ENCODE results near the gene RAB6A. TPM values are rescaled to one million over a fixed set of nuclear protein-coding genes. Genes with fewer than 3 reads are reported as not detected.

The RAB6A gene
- total and polyA plus RNA-seq, 2 donors (not counting 3 experiments of a cell fraction or from before 2014, with no cell fraction given) = 45.0 to 130 TPM

DNA sequence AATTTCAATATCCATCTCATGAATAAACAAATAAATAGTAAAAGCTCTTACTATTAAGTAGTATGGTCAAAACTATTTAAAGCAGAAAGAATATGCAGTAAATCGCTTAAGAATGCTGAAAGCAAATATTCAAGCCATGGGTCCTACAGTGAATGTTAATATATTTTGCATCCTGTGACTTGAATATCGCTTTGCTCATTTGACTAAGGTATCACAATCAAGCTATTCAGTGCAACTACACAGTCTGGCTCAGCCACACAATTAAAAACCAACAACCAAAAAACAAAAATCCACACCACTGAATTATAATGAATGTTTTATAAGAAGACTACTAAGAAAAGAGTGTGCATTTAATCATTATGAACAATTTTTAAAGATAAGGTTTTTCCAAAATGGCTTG is 45.3 kb downstream of the RAB6A start:
- no peak overlapping the region for H3K4me2 ChIP-seq (ENCODE audit: insufficient read depth, low read length)
- CTCF ChIA-PET = interaction anchor here (0.7 kb wide), 1 partner anchor 37 kb away, joined by 3 read pairs; no protein-coding TSS in a partner anchor
- POLR2A ChIA-PET = no interaction called here
- no peak overlapping the region for H3K4me3 ChIP-seq (replicated peaks in 1 of 3; ENCODE audit: insufficient read depth in 1 of 3, low read depth in 1 of 3, low read length in 3 of 3)
- peaks cover 2 to 6% of the 10 kb centered on the region in 2 experiments for H3K36me3 ChIP-seq (ENCODE audit: control insufficient read depth in 2 of 2, extremely low read depth in 1 of 2, insufficient read depth in 2 of 2, low read length in 2 of 2)
- no peak for FAIRE-seq
- H3K27me3 ChIP-seq (ENCODE audit: control insufficient read depth in 2 of 2, insufficient read depth in 2 of 2, low read length in 2 of 2) = no peaks in the 10 kb centered on the region
- dilution Hi-C loops (cut with MboI; ENCODE audit: extremely low pct_ligation_motif_present, low sequenced_read_pairs) = no loop called here
- peaks cover 6% of the 10 kb centered on the region for H3K4me1 ChIP-seq (ENCODE audit: control insufficient read depth, extremely low read depth, insufficient read depth, low read length)
- no peaks in the 10 kb centered on the region for H3K9me3 ChIP-seq (replicated peaks; ENCODE audit: control insufficient read depth, insufficient read depth, low read length)
- no peak overlapping the region for H3K9ac ChIP-seq (replicated peaks; ENCODE audit: extremely low read depth, insufficient read depth, low read length)
- TF ChIP-seq MYC (IDR thresholded peaks at IDR 0.05; ENCODE audit: low read depth, low read length) = no peak
- TF ChIP-seq FOS (IDR thresholded peaks at IDR 0.05; ENCODE audit: borderline replicate concordance, insufficient read depth, low read length) = no peak
- no peak for TF ChIP-seq POLR2AphosphoS5 (IDR thresholded peaks at IDR 0.05; ENCODE audit: insufficient read depth, low read depth, low read length)
- no peak for TF ChIP-seq JUN (IDR thresholded peaks at IDR 0.05; ENCODE audit: borderline replicate concordance, insufficient read depth, insufficient read length, low read depth)
- TF ChIP-seq EZH2 (IDR thresholded peaks at IDR 0.05; ENCODE audit: borderline replicate concordance, low read depth, low read length, severe bottlenecking) = no peak
- no peaks in the 10 kb centered on the region for H3K9me1 ChIP-seq (replicated peaks; ENCODE audit: control insufficient read depth, extremely low read depth, insufficient read depth, low read length)
- H3K79me2 ChIP-seq (ENCODE audit: control insufficient read depth, insufficient read depth, low read length) = peaks cover 4% of the 10 kb centered on the region
- no peak for DNase-seq (ENCODE audit: low read depth, low spot score)
- no TSS peak for BruUV-seq (replicated peaks)
- H3K27ac ChIP-seq (ENCODE audit: insufficient read depth, low read depth, low read length) = no peak overlapping the region
- no peaks in the 10 kb centered on the region for H4K20me1 ChIP-seq (replicated peaks; ENCODE audit: control insufficient read depth, extremely low read depth, insufficient read depth, low read length)
- intact Hi-C loops (cut with micrococcal nuclease) = no loop called here
- no peak overlapping the region for H2AFZ ChIP-seq (ENCODE audit: low read depth, low read length)

- FAIRE-seq = no peak
- no peak for DNase-seq (ENCODE audit: low read depth, low spot score)
- no peaks in the 10 kb centered on the region for H4K20me1 ChIP-seq (replicated peaks; ENCODE audit: control insufficient read depth, extremely low read depth, insufficient read depth, low read length)
- H3K36me3 ChIP-seq (ENCODE audit: control insufficient read depth in 2 of 2, extremely low read depth in 1 of 2, insufficient read depth in 2 of 2, low read length in 2 of 2) = peaks cover 1 to 8% of the 10 kb centered on the region in 2 experiments
- no TSS peak for BruUV-seq (replicated peaks)
- no peaks in the 10 kb centered on the region for H3K79me2 ChIP-seq (ENCODE audit: control insufficient read depth, insufficient read depth, low read length)
- no peak overlapping the region for H3K4me2 ChIP-seq (ENCODE audit: insufficient read depth, low read length)
- no peaks in the 10 kb centered on the region for H3K9me1 ChIP-seq (replicated peaks; ENCODE audit: control insufficient read depth, extremely low read depth, insufficient read depth, low read length)
- TF ChIP-seq MAX (IDR thresholded peaks at IDR 0.05; ENCODE audit: insufficient read depth, insufficient read length) (no peak), GATA2 (IDR thresholded peaks at IDR 0.05; ENCODE audit: insufficient read depth, insufficient read length, low read depth, low read length) (no peak), JUN (IDR thresholded peaks at IDR 0.05; ENCODE audit: borderline replicate concordance, insufficient read depth, insufficient read length, low read depth) (no peak), EZH2 (IDR thresholded peaks at IDR 0.05; ENCODE audit: borderline replicate concordance, low read depth, low read length, severe bottlenecking) (no peak), POLR2A (IDR thresholded peaks at IDR 0.05; ENCODE audit: low read depth, low read length) (no peak), MYC (IDR thresholded peaks at IDR 0.05; ENCODE audit: low read depth, low read length) (no peak), CTCF (IDR thresholded peaks at IDR 0.05; ENCODE audit: extremely low read depth in 1 of 2, insufficient read depth in 1 of 2, low read depth in 1 of 2, low read length in 2 of 2) (no peak)
- H2AFZ ChIP-seq (ENCODE audit: low read depth, low read length) = no peak overlapping the region
- no peaks in the 10 kb centered on the region for H3K4me1 ChIP-seq (ENCODE audit: control insufficient read depth, extremely low read depth, insufficient read depth, low read length)
- no peak overlapping the region for H3K4me3 ChIP-seq (replicated peaks in 1 of 3; ENCODE audit: insufficient read depth in 1 of 3, low read depth in 1 of 3, low read length in 3 of 3)
- dilution Hi-C loops (cut with MboI; ENCODE audit: extremely low pct_ligation_motif_present, low sequenced_read_pairs) = no loop called here
- ChIA-PET POLR2A (no interaction called here), CTCF (no interaction called here)
- H3K9ac ChIP-seq (replicated peaks; ENCODE audit: extremely low read depth, insufficient read depth, low read length) = no peak overlapping the region
- intact Hi-C loops (cut with micrococcal nuclease) = no loop called here
- no peaks in the 10 kb centered on the region for H3K9me3 ChIP-seq (replicated peaks; ENCODE audit: control insufficient read depth, insufficient read depth, low read length)
- no peaks in the 10 kb centered on the region for H3K27me3 ChIP-seq (ENCODE audit: control insufficient read depth in 2 of 2, insufficient read depth in 2 of 2, low read length in 2 of 2)
- no peak overlapping the region for H3K27ac ChIP-seq (ENCODE audit: insufficient read depth, low read depth, low read length)
These were observed 49.9 kb downstream of the RAB6A start for GRCh38 chr11:73710964-73711363.
